ENCODE measurements around the gene YEATS4.

YEATS4 gene

GRCh38 chr12:69318225-69318624, 41.3 kb upstream of the YEATS4 start:
- no CpG with 5 or more reads among the region's 2 CpGs for WGBS, 2 donors (ENCODE audit: extremely low coverage in 2 of 2, insufficient read length in 2 of 2, insufficient replicate concordance in 1 of 2)

GRCh38 chr12:69321351-69321750, 38.2 kb upstream of the YEATS4 start:
- Histone ChIP-seq H3K23ac (ENCODE audit: low read depth, low read length, poor library complexity) (no peak overlapping the region), H3K27me3 (ENCODE audit: control insufficient read depth in 3 of 3, insufficient read depth in 3 of 3, low read depth in 1 of 3, low read length in 3 of 3) (peaks cover 0 to 5% (median 0%) of the 10 kb centered on the region in 3 experiments), H3K14ac (ENCODE audit: low read length) (no peak overlapping the region), H2BK120ac (ENCODE audit: low read depth, low read length) (no peak overlapping the region), H3K4me1 (ENCODE audit: control insufficient read depth in 2 of 2, insufficient read depth in 1 of 2, low read depth in 1 of 2, low read length in 2 of 2) (no peaks in the 10 kb centered on the region), H3K36me3 (replicated peaks in 1 of 2; ENCODE audit: control insufficient read depth in 2 of 2, insufficient read depth in 2 of 2, low read length in 2 of 2) (no peaks in the 10 kb centered on the region), H3K9ac (ENCODE audit: low read depth, low read length, poor library complexity) (no peak overlapping the region), H2AK5ac (ENCODE audit: low read depth, low read length) (no peak overlapping the region), H3K4me3 (ENCODE audit: low read length in 2 of 2) (no peak overlapping the region), H3K27ac (replicated peaks; ENCODE audit: low read length) (no peak overlapping the region), H3K4me2 (ENCODE audit: insufficient read depth, low read length, poor library complexity, severe bottlenecking) (no peak overlapping the region), H3K79me1 (ENCODE audit: low read depth, low read length) (no peaks in the 10 kb centered on the region), H4K8ac (ENCODE audit: low read depth, low read length) (no peak overlapping the region), H4K91ac (ENCODE audit: low read depth, low read length, poor library complexity) (no peak overlapping the region), H2BK5ac (ENCODE audit: low read length) (no peak overlapping the region), H3K18ac (ENCODE audit: low read length) (no peak overlapping the region), H2BK15ac (ENCODE audit: low read length) (no peak overlapping the region), H2AFZ (ENCODE audit: low read length) (no peak overlapping the region), H2BK12ac (ENCODE audit: low read length) (no peak overlapping the region), H3K9me3 (replicated peaks in 1 of 2; ENCODE audit: control insufficient read depth in 2 of 2, insufficient read depth in 1 of 2, low read depth in 1 of 2, low read length in 2 of 2) (no peaks in the 10 kb centered on the region), H3K4ac (ENCODE audit: low read length) (no peak overlapping the region)
- no CpG with 5 or more reads among the region's 1 CpG for WGBS, 2 donors (ENCODE audit: extremely low coverage in 2 of 2, insufficient read length in 2 of 2, insufficient replicate concordance in 1 of 2)
- no peak for DNase-seq (ENCODE audit: low spot score)

More at GRCh38 chr12:69318225-69318624, 41.3 kb upstream of the YEATS4 start:
- Histone ChIP-seq H4K91ac (ENCODE audit: low read depth, low read length, poor library complexity) (no peak overlapping the region), H3K4me2 (ENCODE audit: insufficient read depth, low read length, poor library complexity, severe bottlenecking) (no peak overlapping the region), H2BK120ac (ENCODE audit: low read depth, low read length) (no peak overlapping the region), H3K23ac (ENCODE audit: low read depth, low read length, poor library complexity) (no peak overlapping the region), H3K79me1 (ENCODE audit: low read depth, low read length) (no peaks in the 10 kb centered on the region), H3K9ac (ENCODE audit: low read depth, low read length, poor library complexity) (no peak overlapping the region), H3K9me3 (replicated peaks in 1 of 2; ENCODE audit: control insufficient read depth in 2 of 2, insufficient read depth in 1 of 2, low read depth in 1 of 2, low read length in 2 of 2) (no peaks in the 10 kb centered on the region), H3K4ac (ENCODE audit: low read length) (no peak overlapping the region), H3K18ac (ENCODE audit: low read length) (no peak overlapping the region), H2AK5ac (ENCODE audit: low read depth, low read length) (no peak overlapping the region), H3K4me1 (ENCODE audit: control insufficient read depth in 2 of 2, insufficient read depth in 1 of 2, low read depth in 1 of 2, low read length in 2 of 2) (no peaks in the 10 kb centered on the region), H2BK12ac (ENCODE audit: low read length) (no peak overlapping the region), H3K27me3 (ENCODE audit: control insufficient read depth in 3 of 3, insufficient read depth in 3 of 3, low read depth in 1 of 3, low read length in 3 of 3) (no peaks in the 10 kb centered on the region), H4K8ac (ENCODE audit: low read depth, low read length) (no peak overlapping the region), H3K36me3 (replicated peaks in 1 of 2; ENCODE audit: control insufficient read depth in 2 of 2, insufficient read depth in 2 of 2, low read length in 2 of 2) (no peaks in the 10 kb centered on the region), H3K14ac (ENCODE audit: low read length) (no peak overlapping the region), H2AFZ (ENCODE audit: low read length) (no peak overlapping the region), H3K27ac (replicated peaks; ENCODE audit: low read length) (no peak overlapping the region), H2BK15ac (ENCODE audit: low read length) (no peak overlapping the region), H2BK5ac (ENCODE audit: low read length) (no peak overlapping the region), H3K4me3 (ENCODE audit: low read length in 2 of 2) (no peak overlapping the region)
- DNase-seq (ENCODE audit: low spot score): no peak

GRCh38 chr12:69324797-69325466, 34.6 kb upstream of the YEATS4 start:
- H3K14ac ChIP-seq (ENCODE audit: low read length): no peak overlapping the region
- no peak overlapping the region for H2AFZ ChIP-seq (ENCODE audit: low read length)
- no peak overlapping the region for H4K91ac ChIP-seq (ENCODE audit: low read depth, low read length, poor library complexity)
- H3K18ac ChIP-seq (ENCODE audit: low read length): no peak overlapping the region
- no peaks in the 10 kb centered on the region for H3K79me1 ChIP-seq (ENCODE audit: low read depth, low read length)
- H3K4ac ChIP-seq (ENCODE audit: low read length): no peak overlapping the region
- no peak overlapping the region for H2AK5ac ChIP-seq (ENCODE audit: low read depth, low read length)
- H2BK5ac ChIP-seq (ENCODE audit: low read length): no peak overlapping the region
- H2BK15ac ChIP-seq (ENCODE audit: low read length): no peak overlapping the region
- peak overlapping the region in 1 of 2 donors; percentile 30 for H3K4me3 ChIP-seq (ENCODE audit: low read length in 2 of 2)
- no peak overlapping the region for H3K23ac ChIP-seq (ENCODE audit: low read depth, low read length, poor library complexity)
- no peak overlapping the region for H4K8ac ChIP-seq (ENCODE audit: low read depth, low read length)
- H3K9me3 ChIP-seq (replicated peaks in 1 of 2; ENCODE audit: control insufficient read depth in 2 of 2, insufficient read depth in 1 of 2, low read depth in 1 of 2, low read length in 2 of 2): no peaks in the 10 kb centered on the region
- H2BK12ac ChIP-seq (ENCODE audit: low read length): no peak overlapping the region
- peaks cover 0 to 18% (median 0%) of the 10 kb centered on the region in 3 experiments for H3K27me3 ChIP-seq (ENCODE audit: control insufficient read depth in 3 of 3, insufficient read depth in 3 of 3, low read depth in 1 of 3, low read length in 3 of 3)
- no CpG with 5 or more reads among the region's 2 CpGs for WGBS, 2 donors (ENCODE audit: extremely low coverage in 2 of 2, insufficient read length in 2 of 2, insufficient replicate concordance in 1 of 2)
- H3K4me2 ChIP-seq (ENCODE audit: insufficient read depth, low read length, poor library complexity, severe bottlenecking): no peak overlapping the region
- H3K36me3 ChIP-seq (replicated peaks in 1 of 2; ENCODE audit: control insufficient read depth in 2 of 2, insufficient read depth in 2 of 2, low read length in 2 of 2): no peaks in the 10 kb centered on the region
- no peaks in the 10 kb centered on the region for H3K4me1 ChIP-seq (ENCODE audit: control insufficient read depth in 2 of 2, insufficient read depth in 1 of 2, low read depth in 1 of 2, low read length in 2 of 2)
- H2BK120ac ChIP-seq (ENCODE audit: low read depth, low read length): no peak overlapping the region
- no peak for DNase-seq (ENCODE audit: low spot score)
- no peak overlapping the region for H3K27ac ChIP-seq (replicated peaks; ENCODE audit: low read length)
- H3K9ac ChIP-seq (ENCODE audit: low read depth, low read length, poor library complexity): no peak overlapping the region

- no peak overlapping the region for H3K9ac ChIP-seq (ENCODE audit: low read depth, low read length, poor library complexity)
- no peaks in the 10 kb centered on the region for H3K79me1 ChIP-seq (ENCODE audit: low read depth, low read length)
- H3K27me3 ChIP-seq (ENCODE audit: control insufficient read depth in 3 of 3, insufficient read depth in 3 of 3, low read depth in 1 of 3, low read length in 3 of 3): peaks cover 0 to 47% (median 0%) of the 10 kb centered on the region in 3 experiments
- no peak overlapping the region for H3K27ac ChIP-seq (replicated peaks; ENCODE audit: low read length)
- no peak overlapping the region for H3K4me3 ChIP-seq (ENCODE audit: low read length in 2 of 2)
- no peak overlapping the region for H2AK5ac ChIP-seq (ENCODE audit: low read depth, low read length)
- no peak overlapping the region for H4K8ac ChIP-seq (ENCODE audit: low read depth, low read length)
- WGBS, 2 donors (ENCODE audit: extremely low coverage in 2 of 2, insufficient read length in 2 of 2, insufficient replicate concordance in 1 of 2): no CpG with 5 or more reads among the region's 3 CpGs
- no peak overlapping the region for H3K23ac ChIP-seq (ENCODE audit: low read depth, low read length, poor library complexity)
- no peak overlapping the region for H4K91ac ChIP-seq (ENCODE audit: low read depth, low read length, poor library complexity)
- H3K9me3 ChIP-seq (replicated peaks in 1 of 2; ENCODE audit: control insufficient read depth in 2 of 2, insufficient read depth in 1 of 2, low read depth in 1 of 2, low read length in 2 of 2): no peaks in the 10 kb centered on the region
- no peak overlapping the region for H2BK12ac ChIP-seq (ENCODE audit: low read length)
- H2BK15ac ChIP-seq (ENCODE audit: low read length): no peak overlapping the region
- H2BK120ac ChIP-seq (ENCODE audit: low read depth, low read length): no peak overlapping the region
- H3K4ac ChIP-seq (ENCODE audit: low read length): no peak overlapping the region
- no peak overlapping the region for H2BK5ac ChIP-seq (ENCODE audit: low read length)
- H3K36me3 ChIP-seq (replicated peaks in 1 of 2; ENCODE audit: control insufficient read depth in 2 of 2, insufficient read depth in 2 of 2, low read length in 2 of 2): no peaks in the 10 kb centered on the region
- DNase-seq (ENCODE audit: low spot score): no peak
- no peak overlapping the region for H3K18ac ChIP-seq (ENCODE audit: low read length)
- no peak overlapping the region for H2AFZ ChIP-seq (ENCODE audit: low read length)
- H3K4me1 ChIP-seq (ENCODE audit: control insufficient read depth in 2 of 2, insufficient read depth in 1 of 2, low read depth in 1 of 2, low read length in 2 of 2): peaks cover 0 to 2% of the 10 kb centered on the region in 2 donors
- H3K4me2 ChIP-seq (ENCODE audit: insufficient read depth, low read length, poor library complexity, severe bottlenecking): no peak overlapping the region
- H3K14ac ChIP-seq (ENCODE audit: low read length): no peak overlapping the region
These were observed 31.1 kb upstream of the YEATS4 start for GRCh38 chr12:69328426-69328825.

Data from neuronal stem cell (in vitro differentiated cells).